GM10248 (cell line): Measurements from ENCODE around the gene GIMAP5.
"Not testable (repeated sequence)": the region's sequence is repeated elsewhere in the genome, so short reads cannot be mapped to it uniquely, and the experiment has no call there.

ENCODE experiments used
- CTCF ChIA-PET: fragments of 300-600 bp; sonication (Branson Sonifier 250); formaldehyde crosslinking; extraction: SDS; loops from one replicate; lab custom pipeline; 2021; ENCODE audit warnings: antibody characterized with exemption; lab: Yijun Ruan, JAX
- POLR2A ChIA-PET: fragments of 350-650 bp; sonication (Branson Sonifier 250); formaldehyde crosslinking; extraction: SDS; loops from one replicate; lab custom pipeline; 2020; ENCODE audit warnings: antibody characterized with exemption; lab: Yijun Ruan, JAX
- DNase-seq: peaks from one replicate; pipeline ENCODE4 v3.0.0; 2012; ENCODE audit errors: extremely low spot score
- TF ChIP-seq, protein P1 (sequence below): IDR thresholded peaks from 2 replicates; pipeline ENCODE4 v1.5.1; 2012; ENCODE audit warnings: mild to moderate bottlenecking, low read depth; ENCODE audit errors: extremely low read depth, missing control alignments, control extremely low read depth

GIMAP5 gene

DNA sequence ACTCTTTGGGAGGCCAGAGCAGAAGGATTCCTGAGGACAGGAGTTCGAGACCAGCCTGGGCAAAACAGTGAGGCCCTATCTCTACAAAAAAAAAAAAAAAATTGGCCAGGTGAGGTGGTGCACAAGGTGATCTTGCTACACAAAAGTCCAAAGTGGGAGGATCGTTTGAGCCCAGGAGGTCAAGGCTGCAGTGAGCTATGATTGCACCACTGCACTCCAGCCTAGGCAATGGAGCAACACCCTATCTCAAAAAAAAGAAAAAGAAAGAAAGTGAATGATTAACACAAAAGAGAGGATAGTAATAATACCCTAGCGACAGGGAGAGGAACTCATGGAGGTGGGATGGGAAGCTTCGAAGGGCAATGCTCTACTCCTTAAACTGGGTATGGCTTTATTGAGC, 32.5 kb downstream of the GIMAP5 start:
- no peak for DNase-seq
- POLR2A ChIA-PET, result interaction anchor here (0.6 kb wide), 1 partner anchor 9 kb away, joined by 3 read pairs; no protein-coding TSS in a partner anchor
- TF ChIP-seq, protein P1, sequence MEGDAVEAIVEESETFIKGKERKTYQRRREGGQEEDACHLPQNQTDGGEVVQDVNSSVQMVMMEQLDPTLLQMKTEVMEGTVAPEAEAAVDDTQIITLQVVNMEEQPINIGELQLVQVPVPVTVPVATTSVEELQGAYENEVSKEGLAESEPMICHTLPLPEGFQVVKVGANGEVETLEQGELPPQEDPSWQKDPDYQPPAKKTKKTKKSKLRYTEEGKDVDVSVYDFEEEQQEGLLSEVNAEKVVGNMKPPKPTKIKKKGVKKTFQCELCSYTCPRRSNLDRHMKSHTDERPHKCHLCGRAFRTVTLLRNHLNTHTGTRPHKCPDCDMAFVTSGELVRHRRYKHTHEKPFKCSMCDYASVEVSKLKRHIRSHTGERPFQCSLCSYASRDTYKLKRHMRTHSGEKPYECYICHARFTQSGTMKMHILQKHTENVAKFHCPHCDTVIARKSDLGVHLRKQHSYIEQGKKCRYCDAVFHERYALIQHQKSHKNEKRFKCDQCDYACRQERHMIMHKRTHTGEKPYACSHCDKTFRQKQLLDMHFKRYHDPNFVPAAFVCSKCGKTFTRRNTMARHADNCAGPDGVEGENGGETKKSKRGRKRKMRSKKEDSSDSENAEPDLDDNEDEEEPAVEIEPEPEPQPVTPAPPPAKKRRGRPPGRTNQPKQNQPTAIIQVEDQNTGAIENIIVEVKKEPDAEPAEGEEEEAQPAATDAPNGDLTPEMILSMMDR, result no peak
- CTCF ChIA-PET, result interaction anchor here (1.5 to 1.7 kb wide), 2 partner anchors 9 to 24 kb away, joined by 4 to 8 read pairs; no protein-coding TSS in a partner anchor

DNA sequence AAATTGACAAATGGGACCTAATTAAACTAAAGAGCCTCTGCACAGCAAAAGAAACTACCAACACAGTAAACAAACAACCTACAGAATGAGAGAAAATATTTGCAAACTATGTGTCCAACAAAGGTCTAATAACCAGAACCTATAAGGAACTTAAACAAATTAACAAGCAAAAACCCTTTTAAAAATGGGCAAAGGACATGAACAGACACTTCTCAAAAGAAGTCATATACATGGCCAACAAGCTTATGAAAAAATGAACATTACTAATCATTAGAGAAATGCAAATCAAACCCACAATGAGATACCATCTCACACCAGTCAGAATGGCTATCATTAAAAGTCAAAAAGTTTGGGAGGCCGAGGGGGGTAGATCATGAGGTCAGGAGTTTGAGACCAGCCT, 36.9 kb downstream of the GIMAP5 start:
- DNase-seq, POLR2A ChIA-PET, CTCF ChIA-PET: not testable (repeated sequence)

DNA sequence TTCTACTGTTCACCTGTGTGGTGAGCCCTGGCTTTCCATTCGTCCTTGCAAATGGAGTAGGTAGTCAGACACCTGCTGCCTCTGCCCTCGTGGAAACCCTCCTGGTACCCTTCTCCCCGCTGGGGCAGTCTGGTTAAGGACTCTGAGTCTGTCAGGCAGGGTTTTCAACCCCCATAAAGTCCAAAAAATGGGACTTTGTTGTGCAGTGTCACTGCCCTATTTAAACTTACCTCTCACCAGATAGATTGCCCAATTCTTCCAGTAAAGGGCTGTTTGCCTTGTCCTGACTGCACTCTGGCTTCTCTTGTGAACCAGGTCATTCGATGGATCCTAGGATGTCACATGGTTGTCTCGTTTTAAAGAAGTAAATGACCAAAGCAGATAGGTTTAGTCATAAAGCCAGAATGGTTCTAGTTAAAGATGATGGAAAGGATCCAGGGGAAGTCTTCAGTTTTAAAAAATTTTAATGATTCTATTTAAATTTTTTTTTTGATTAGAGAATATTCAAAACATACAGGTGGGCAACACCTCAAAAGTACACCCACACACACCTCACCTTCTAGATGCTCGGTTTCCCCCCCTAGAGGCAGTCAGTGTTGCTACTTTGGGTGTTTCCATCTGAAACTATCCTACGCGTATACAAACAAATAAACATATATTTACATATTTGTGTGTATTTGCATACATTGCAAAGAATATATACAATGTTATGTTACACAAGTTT, 41.0 kb downstream of the GIMAP5 start:
- DNase-seq, result no peak
- ChIA-PET CTCF (interaction anchor here (0.8 to 2.4 kb wide), 20 partner anchors 9 to 1157 kb away, joined by 3 to 11 read pairs (median 4); partner anchors contain the start of genes GIMAP8, TMEM176A and TMEM176B), POLR2A (no interaction called here)
- TF ChIP-seq, protein P1, result no peak

DNA sequence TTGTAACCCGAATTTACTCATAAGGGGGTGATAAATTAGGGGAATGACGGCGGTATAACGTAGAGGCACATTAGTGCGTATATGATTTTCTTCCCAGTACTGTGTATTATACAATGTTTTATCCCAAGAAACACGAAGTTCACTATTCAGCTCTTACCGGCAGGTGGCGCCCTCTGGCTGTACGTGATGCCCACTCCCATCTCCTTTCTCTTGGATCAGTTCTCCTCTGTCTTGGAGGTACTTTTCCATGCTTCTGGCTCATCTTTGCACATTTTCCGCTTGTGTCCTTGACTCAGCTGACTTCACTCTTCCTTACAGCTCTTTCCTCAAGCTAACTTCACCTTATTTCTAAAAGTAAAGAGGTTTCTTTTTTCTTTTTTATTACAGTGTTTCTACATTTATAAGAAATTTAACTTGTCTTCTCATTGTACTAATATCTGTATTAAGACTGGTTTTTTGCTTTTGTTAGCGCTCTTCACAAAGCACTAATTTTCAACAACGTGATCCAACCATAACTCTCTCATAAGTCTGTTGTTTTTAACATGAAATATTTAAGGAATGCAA, 41.6 kb downstream of the GIMAP5 start:
- ChIA-PET CTCF (interaction anchor here (0.8 to 2.4 kb wide), 20 partner anchors 9 to 1157 kb away, joined by 3 to 11 read pairs (median 4); partner anchors contain the start of genes GIMAP8, TMEM176A and TMEM176B), POLR2A (interaction anchor here (0.6 kb wide), 1 partner anchor 9 kb away, joined by 3 read pairs; no protein-coding TSS in a partner anchor)
- TF ChIP-seq, protein P1, result peak; percentile 80
- DNase-seq, result peak; percentile 59

DNA sequence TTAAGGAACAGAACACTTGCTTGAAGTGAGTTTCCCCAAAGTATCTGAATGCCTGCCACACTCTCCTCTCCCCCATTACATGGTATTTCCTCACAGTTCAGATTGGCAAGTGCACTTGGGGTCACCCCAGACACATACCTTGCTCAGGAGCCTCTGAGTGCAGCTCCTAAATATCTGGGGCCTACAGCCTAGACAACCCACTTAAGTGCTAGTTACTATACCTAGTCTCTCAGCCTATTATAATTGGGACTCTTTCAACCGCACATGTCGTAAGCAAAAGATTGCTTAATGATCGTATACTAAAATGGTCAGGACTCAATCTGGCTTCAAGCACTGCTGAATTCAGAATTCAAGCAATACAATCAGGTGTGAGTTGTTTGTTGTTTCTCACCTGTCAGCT, 43.1 kb downstream of the GIMAP5 start:
- DNase-seq, result no peak
- ChIA-PET CTCF (interaction anchor here (1.4 to 2.4 kb wide), 5 partner anchors 12 to 206 kb away, joined by 3 to 9 read pairs (median 4); no protein-coding TSS in a partner anchor), POLR2A (no interaction called here)
- TF ChIP-seq, protein P1, result no peak

DNA sequence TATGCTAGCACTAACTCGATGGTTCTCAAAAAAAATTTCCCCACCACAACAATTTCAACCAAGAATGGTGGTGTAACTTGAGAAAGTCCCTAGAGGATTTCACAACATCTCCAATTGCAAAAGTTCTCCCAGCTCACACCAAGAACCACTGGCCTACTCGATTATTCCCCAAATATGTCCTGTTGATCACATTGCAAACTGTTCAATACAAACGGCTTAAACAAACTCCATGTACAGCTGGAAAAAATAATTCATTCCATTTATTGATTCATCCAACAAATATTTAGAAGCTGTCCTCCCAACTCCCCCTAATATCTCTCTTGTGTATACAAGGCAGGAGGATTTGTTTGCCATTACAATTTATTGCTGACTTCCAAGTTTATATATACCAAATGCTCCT, 43.9 kb downstream of the GIMAP5 start:
- TF ChIP-seq, protein P1, result no peak
- CTCF ChIA-PET, result interaction anchor here (1.2 to 1.6 kb wide), 4 partner anchors 9 to 332 kb away, joined by 4 read pairs; no protein-coding TSS in a partner anchor
- no peak for DNase-seq
- POLR2A ChIA-PET, result no interaction called here
